ENCODE data around the gene GPR63. TPM values are rescaled to one million over a fixed set of nuclear protein-coding genes. Genes with fewer than 3 reads are reported as not detected.

The GPR63 gene
- total and polyA plus RNA-seq, 2 donors (not counting 3 experiments of a cell fraction or from before 2014, with no cell fraction given), result 0.06 to 0.13 TPM

DNA sequence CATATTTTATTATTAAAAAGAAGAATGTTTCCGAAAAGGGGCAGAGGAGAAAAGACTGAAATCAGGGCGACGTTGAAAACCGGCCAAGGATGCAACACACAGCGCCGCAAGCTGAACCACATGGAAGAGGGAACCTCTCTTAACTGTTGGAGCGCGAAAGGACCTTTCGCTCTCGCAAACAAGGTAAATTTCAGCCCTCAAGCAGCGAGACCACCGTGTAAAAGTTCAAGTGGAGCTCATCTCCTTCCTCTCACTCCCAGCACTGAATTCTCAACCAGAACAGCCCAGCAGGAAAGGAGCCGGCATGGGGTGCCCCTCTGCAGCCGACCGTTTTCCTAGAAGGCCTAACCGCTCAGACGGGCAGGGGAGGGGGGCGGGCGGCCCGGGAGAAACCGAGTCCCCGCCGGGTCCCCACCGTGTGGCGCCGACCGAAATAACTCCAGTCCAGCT, 621 bp downstream of the GPR63 start:
- FAIRE-seq (no peak), DNase-seq (ENCODE audit: low read depth, low spot score) (peak; percentile 5)
- no peaks in the 10 kb centered on the region for H4K20me1 ChIP-seq (replicated peaks; ENCODE audit: control insufficient read depth, extremely low read depth, insufficient read depth, low read length)
- H3K9me1 ChIP-seq (replicated peaks; ENCODE audit: control insufficient read depth, extremely low read depth, insufficient read depth, low read length), result no peaks in the 10 kb centered on the region
- H3K27me3 ChIP-seq (ENCODE audit: control insufficient read depth in 2 of 2, insufficient read depth in 2 of 2, low read length in 2 of 2), result peaks cover 19 to 65% of the 10 kb centered on the region in 2 experiments
- H3K4me2 ChIP-seq (ENCODE audit: insufficient read depth, low read length), result peak overlapping the region; percentile 81
- ChIA-PET POLR2A (no interaction called here), CTCF (interaction anchor here (1.2 to 1.5 kb wide), 2 partner anchors 62 to 223 kb away, joined by 3 to 4 read pairs; partner anchors contain the start of gene NDUFAF4)
- dilution Hi-C loops (cut with MboI; ENCODE audit: extremely low pct_ligation_motif_present, low sequenced_read_pairs) (no loop called here), intact Hi-C loops (cut with micrococcal nuclease) (loop anchor here (2.0 to 5.0 kb wide), 2 partner anchors 60 to 314 kb away; partner anchors contain the start of genes NDUFAF4 and UFL1)
- no TSS peak for BruUV-seq (replicated peaks)
- H3K27ac ChIP-seq (ENCODE audit: insufficient read depth, low read depth, low read length), result no peak overlapping the region
- peak overlapping the region; percentile 51 to 85 (median 64) for H3K4me3 ChIP-seq (replicated peaks in 1 of 3; ENCODE audit: insufficient read depth in 1 of 3, low read depth in 1 of 3, low read length in 3 of 3)
- H3K9ac ChIP-seq (replicated peaks; ENCODE audit: extremely low read depth, insufficient read depth, low read length), result no peak overlapping the region
- H3K9me3 ChIP-seq (replicated peaks; ENCODE audit: control insufficient read depth, insufficient read depth, low read length), result no peaks in the 10 kb centered on the region
- H2AFZ ChIP-seq (ENCODE audit: low read depth, low read length), result peak overlapping the region; percentile 97
- H3K79me2 ChIP-seq (ENCODE audit: control insufficient read depth, insufficient read depth, low read length), result no peaks in the 10 kb centered on the region
- no peak for TF ChIP-seq JUN (IDR thresholded peaks at IDR 0.05; ENCODE audit: borderline replicate concordance, insufficient read depth, insufficient read length, low read depth)
- peak; percentile 21 for TF ChIP-seq EZH2 (IDR thresholded peaks at IDR 0.05; ENCODE audit: borderline replicate concordance, low read depth, low read length, severe bottlenecking)
- H3K4me1 ChIP-seq (ENCODE audit: control insufficient read depth, extremely low read depth, insufficient read depth, low read length), result peaks cover 10% of the 10 kb centered on the region
- no peaks in the 10 kb centered on the region for H3K36me3 ChIP-seq (ENCODE audit: control insufficient read depth in 2 of 2, extremely low read depth in 1 of 2, insufficient read depth in 2 of 2, low read length in 2 of 2)

DNA sequence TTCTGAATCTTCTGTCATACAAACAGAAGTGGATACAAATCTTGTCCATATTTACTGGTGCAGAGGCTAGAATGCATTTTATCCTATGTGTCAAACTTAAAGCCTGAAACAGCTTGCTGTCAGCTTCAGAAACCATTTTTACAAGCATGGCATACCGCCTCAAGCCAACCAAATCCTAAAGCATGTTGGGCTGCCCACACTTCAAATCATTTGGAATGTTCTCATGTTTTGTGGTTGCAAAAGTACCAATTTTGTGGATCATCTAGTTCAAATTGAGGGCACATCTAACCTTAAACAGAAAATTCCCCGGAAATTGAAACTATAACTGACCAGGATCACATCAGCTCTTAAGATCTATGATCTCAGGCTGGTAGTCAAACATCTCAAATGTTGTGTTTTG, 3.2 kb downstream of the GPR63 start:
- H3K36me3 ChIP-seq (ENCODE audit: control insufficient read depth in 2 of 2, extremely low read depth in 1 of 2, insufficient read depth in 2 of 2, low read length in 2 of 2), result no peaks in the 10 kb centered on the region
- FAIRE-seq, result peak; percentile 8
- no peaks in the 10 kb centered on the region for H4K20me1 ChIP-seq (replicated peaks; ENCODE audit: control insufficient read depth, extremely low read depth, insufficient read depth, low read length)
- H3K9ac ChIP-seq (replicated peaks; ENCODE audit: extremely low read depth, insufficient read depth, low read length), result no peak overlapping the region
- peaks cover 19 to 53% of the 10 kb centered on the region in 2 experiments for H3K27me3 ChIP-seq (ENCODE audit: control insufficient read depth in 2 of 2, insufficient read depth in 2 of 2, low read length in 2 of 2)
- H3K9me1 ChIP-seq (replicated peaks; ENCODE audit: control insufficient read depth, extremely low read depth, insufficient read depth, low read length), result no peaks in the 10 kb centered on the region
- CTCF ChIA-PET, result interaction anchor here (1.2 kb wide), 1 partner anchor 64 kb away, joined by 3 read pairs; no protein-coding TSS in a partner anchor
- H2AFZ ChIP-seq (ENCODE audit: low read depth, low read length), result no peak overlapping the region
- BruUV-seq (replicated peaks), result no TSS peak
- TF ChIP-seq, protein P1, sequence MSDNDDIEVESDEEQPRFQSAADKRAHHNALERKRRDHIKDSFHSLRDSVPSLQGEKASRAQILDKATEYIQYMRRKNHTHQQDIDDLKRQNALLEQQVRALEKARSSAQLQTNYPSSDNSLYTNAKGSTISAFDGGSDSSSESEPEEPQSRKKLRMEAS (IDR thresholded peaks at IDR 0.05; ENCODE audit: insufficient read depth, insufficient read length), result no peak
- TF ChIP-seq JUN (IDR thresholded peaks at IDR 0.05; ENCODE audit: borderline replicate concordance, insufficient read depth, insufficient read length, low read depth) (no peak), EZH2 (IDR thresholded peaks at IDR 0.05; ENCODE audit: borderline replicate concordance, low read depth, low read length, severe bottlenecking) (no peak), FOS (IDR thresholded peaks at IDR 0.05; ENCODE audit: borderline replicate concordance, insufficient read depth, low read length) (no peak), POLR2A (IDR thresholded peaks at IDR 0.05; ENCODE audit: low read depth, low read length) (no peak), MYC (IDR thresholded peaks at IDR 0.05; ENCODE audit: low read depth, low read length) (no peak), POLR2AphosphoS5 (IDR thresholded peaks at IDR 0.05; ENCODE audit: insufficient read depth, low read depth, low read length) (no peak), GATA2 (IDR thresholded peaks at IDR 0.05; ENCODE audit: insufficient read depth, insufficient read length, low read depth, low read length) (no peak)
- TF ChIP-seq, protein P2, sequence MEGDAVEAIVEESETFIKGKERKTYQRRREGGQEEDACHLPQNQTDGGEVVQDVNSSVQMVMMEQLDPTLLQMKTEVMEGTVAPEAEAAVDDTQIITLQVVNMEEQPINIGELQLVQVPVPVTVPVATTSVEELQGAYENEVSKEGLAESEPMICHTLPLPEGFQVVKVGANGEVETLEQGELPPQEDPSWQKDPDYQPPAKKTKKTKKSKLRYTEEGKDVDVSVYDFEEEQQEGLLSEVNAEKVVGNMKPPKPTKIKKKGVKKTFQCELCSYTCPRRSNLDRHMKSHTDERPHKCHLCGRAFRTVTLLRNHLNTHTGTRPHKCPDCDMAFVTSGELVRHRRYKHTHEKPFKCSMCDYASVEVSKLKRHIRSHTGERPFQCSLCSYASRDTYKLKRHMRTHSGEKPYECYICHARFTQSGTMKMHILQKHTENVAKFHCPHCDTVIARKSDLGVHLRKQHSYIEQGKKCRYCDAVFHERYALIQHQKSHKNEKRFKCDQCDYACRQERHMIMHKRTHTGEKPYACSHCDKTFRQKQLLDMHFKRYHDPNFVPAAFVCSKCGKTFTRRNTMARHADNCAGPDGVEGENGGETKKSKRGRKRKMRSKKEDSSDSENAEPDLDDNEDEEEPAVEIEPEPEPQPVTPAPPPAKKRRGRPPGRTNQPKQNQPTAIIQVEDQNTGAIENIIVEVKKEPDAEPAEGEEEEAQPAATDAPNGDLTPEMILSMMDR (IDR thresholded peaks at IDR 0.05; ENCODE audit: extremely low read depth in 1 of 2, insufficient read depth in 1 of 2, low read depth in 1 of 2, low read length in 2 of 2), result no peak
- dilution Hi-C loops (cut with MboI; ENCODE audit: extremely low pct_ligation_motif_present, low sequenced_read_pairs), result no loop called here
- POLR2A ChIA-PET, result no interaction called here
- intact Hi-C loops (cut with micrococcal nuclease), result no loop called here
- H3K4me3 ChIP-seq (replicated peaks in 1 of 3; ENCODE audit: insufficient read depth in 1 of 3, low read depth in 1 of 3, low read length in 3 of 3), result no peak overlapping the region
- no peaks in the 10 kb centered on the region for H3K79me2 ChIP-seq (ENCODE audit: control insufficient read depth, insufficient read depth, low read length)
- DNase-seq (ENCODE audit: low read depth, low spot score), result no peak
- no peaks in the 10 kb centered on the region for H3K9me3 ChIP-seq (replicated peaks; ENCODE audit: control insufficient read depth, insufficient read depth, low read length)
- no peak overlapping the region for H3K27ac ChIP-seq (ENCODE audit: insufficient read depth, low read depth, low read length)
- H3K4me2 ChIP-seq (ENCODE audit: insufficient read depth, low read length), result no peak overlapping the region
- peaks cover 10% of the 10 kb centered on the region for H3K4me1 ChIP-seq (ENCODE audit: control insufficient read depth, extremely low read depth, insufficient read depth, low read length)
